K562 (cell line): ENCODE measurements around the gene SH2D7. TPM values are rescaled to one million over a fixed set of nuclear protein-coding genes. Genes with fewer than 3 reads are reported as not detected.
A peak's percentile ranks its signal among the peaks of the same experiment; 100 is the strongest.

Experiments used
- C11orf30 ChIP-seq: fragments of 450-650 bp; IDR thresholded peaks from 2 replicates; pipeline ENCODE4 v1.6.1; 2016; ENCODE audit warnings: low read depth, mild to moderate bottlenecking
- EP400 ChIP-seq: fragments of 450-650 bp; IDR thresholded peaks from 2 replicates; pipeline ENCODE4 v1.6.1; 2017; ENCODE audit warnings: antibody characterized with exemption, mild to moderate bottlenecking, moderate library complexity
- GABPA ChIP-seq: fragments of 200-800 bp; sonication (Bioruptor generic); conservative IDR thresholded peaks from 2 replicates; pipeline ENCODE4 v1.6.1; 2016; ENCODE audit warnings: low read depth, missing genetic modification characterization, missing compliant biosample characterization
- LEF1 ChIP-seq: fragments of 450-650 bp; IDR thresholded peaks from 2 replicates; pipeline ENCODE4 v1.6.1; 2016; ENCODE audit warnings: mild to moderate bottlenecking
- NCOA1 ChIP-seq: fragments of 450-650 bp; IDR thresholded peaks from 2 replicates; pipeline ENCODE4 v1.6.1; 2016; ENCODE audit warnings: low read depth
- NR0B1 ChIP-seq: fragments of 450-650 bp; IDR thresholded peaks from one replicate; pipeline ENCODE4 v1.6.1; 2018; ENCODE audit warnings: mild to moderate bottlenecking, moderate library complexity; ENCODE audit not compliant: partially characterized antibody
- POLR2H ChIP-seq: IDR thresholded peaks from 2 replicates; pipeline ENCODE4 v1.6.1; 2016; ENCODE audit warnings: missing genetic modification characterization, low read depth, mild to moderate bottlenecking, control low read depth, missing compliant biosample characterization, moderate library complexity
- RREB1 ChIP-seq: fragments of 250-450 bp; sonication (Bioruptor Pico); IDR thresholded peaks from 2 replicates; pipeline ENCODE4 v1.4.0; 2020
- TCF7L2 ChIP-seq: fragments of 150-350 bp; IDR thresholded peaks from 2 replicates; pipeline ENCODE4 v1.6.1; 2016; ENCODE audit warnings: low read depth, mild to moderate bottlenecking, low read length, moderate library complexity
- ZBTB33 ChIP-seq: sonication (generic); formaldehyde crosslinking; IDR thresholded peaks from 2 replicates; pipeline ENCODE4 v1.8.1; 2023; ENCODE audit warnings: mild to moderate bottlenecking, missing genetic modification reagents
- ZBTB9 ChIP-seq: fragments of 450-650 bp; formaldehyde crosslinking; IDR thresholded peaks from 2 replicates; pipeline ENCODE4 v1.4.0; 2020; ENCODE audit warnings: mild to moderate bottlenecking, moderate library complexity
- ZNF280A ChIP-seq: fragments of 450-650 bp; IDR thresholded peaks from 2 replicates; pipeline ENCODE4 v1.6.1; 2018; ENCODE audit warnings: mild to moderate bottlenecking, low read depth; ENCODE audit not compliant: partially characterized antibody
- ZNF561 ChIP-seq: fragments of 450-650 bp; formaldehyde crosslinking; conservative IDR thresholded peaks from 2 replicates; pipeline ENCODE4 v1.4.0; 2020; ENCODE audit warnings: mild to moderate bottlenecking, moderate library complexity
- ZNF707 ChIP-seq: fragments of 250-450 bp; sonication (Bioruptor Pico); conservative IDR thresholded peaks from 2 replicates; pipeline ENCODE4 v1.8.0; 2022; ENCODE audit warnings: inconsistent platforms, mild to moderate bottlenecking, moderate library complexity
- ZNF76 ChIP-seq: fragments of 250-450 bp; sonication (Bioruptor Pico); IDR thresholded peaks from 2 replicates; pipeline ENCODE4 v1.4.0; 2020; ENCODE audit warnings: mild to moderate bottlenecking, moderate library complexity, borderline replicate concordance
- polyA plus RNA-seq, 8 experiments: library from polyadenylated mRNA; depleted of rRNA in 4 of 8; stranded (reverse) in 5 of 8; unstranded in 3 of 8; fragments of >200 nt; fragmentation: Nextera tagmentation in 2 of 8; fragmentation: Illumina TruSeq in 1 of 8; extraction: Ambion mirVana in 2 of 8; extraction: Trizol in 1 of 8; gene quantifications; 2 replicates each; pipeline versions ENCODE4 v1.2.1 to v1.2.3, GENCODE V29; 2011 to 2014; ENCODE audit warnings: inconsistent platforms in 1 of 8, missing spikeins in 1 of 8
- total RNA-seq, 7 experiments: library from RNA; depleted of rRNA in 6 of 7; stranded (reverse); fragments of >200 nt in 6 of 7; fragmentation: Illumina TruSeq in 2 of 7; extraction: Trizol in 2 of 7; gene quantifications; 2 replicates each; pipeline versions ENCODE4 v1.2.1 to v1.2.3, GENCODE V29; 2011 to 2021; ENCODE audit warnings: low replicate concordance in 1 of 7

The SH2D7 gene
- total and polyA plus RNA-seq, 9 of the 15 experiments (the other 6 are each of a cell fraction or from before 2014, with no cell fraction given): not detected

- TF ChIP-seq ZNF280A (no peak), LEF1 (no peak), ZNF561 (CRISPR knock-in tag) (no peak), ZNF76 (CRISPR knock-in tag) (no peak), NR0B1 (no peak), ZNF707 (CRISPR knock-in tag) (no peak), ZBTB9 (peak; percentile 59; the same call in 1 of the 2 replicates), C11orf30 (no peak), POLR2H (tag) (no peak), RREB1 (CRISPR knock-in tag) (no peak), GABPA (tag) (peak; percentile 91), EP400 (no peak; the same call in 1 of the 2 replicates), NCOA1 (no peak), TCF7L2 (no peak), ZBTB33 (CRISPR knock-in tag) (no peak)
Observed at GRCh38 chr15:78131295-78132061, 39.1 kb downstream of the SH2D7 start, which contains the start of gene CIB2 (continued).
